ENCODE measurements around the gene CTNNB1. TPM values are rescaled to one million over a fixed set of nuclear protein-coding genes. Genes with fewer than 3 reads are reported as not detected.
A peak's percentile ranks its signal among the peaks of the same experiment; 100 is the strongest.

CTNNB1 gene
- total and polyA plus RNA-seq, 3 experiments from 2014 or later, result 54.4 to 166 (median 156) TPM

DNA sequence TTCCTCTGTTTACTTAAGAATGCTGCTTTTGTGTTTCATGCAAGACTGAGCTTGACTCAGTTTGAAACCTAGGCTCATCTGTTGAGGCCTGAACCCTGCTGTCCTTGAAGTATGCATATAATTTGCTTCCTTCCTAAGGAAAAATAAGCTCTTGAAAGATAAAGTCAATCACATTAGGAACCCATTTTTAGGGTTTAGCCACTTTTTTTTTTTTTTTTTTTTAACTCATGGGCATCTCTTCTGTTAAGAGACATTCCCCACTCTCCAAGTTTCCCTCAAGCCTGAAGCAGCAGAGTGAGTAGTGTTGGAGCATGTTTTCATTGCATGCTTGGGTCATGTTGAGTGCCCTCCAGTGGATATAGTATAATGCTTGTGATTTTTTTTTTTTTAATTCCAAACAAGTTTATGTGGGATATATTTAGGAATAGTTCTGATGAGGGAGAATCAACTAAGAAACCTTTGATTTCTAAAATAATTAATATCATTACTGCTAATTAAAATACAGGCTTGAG lies 3.6 kb downstream of the CTNNB1 start:
- POLR2A ChIA-PET, result interaction anchor here (0.6 kb wide), 2 partner anchors 85 to 697 kb away, joined by 3 read pairs; partner anchors contain the start of gene ZNF620
- Histone ChIP-seq H3K27ac (ENCODE audit: low read depth, low read length) (no peak overlapping the region), H3K27me3 (ENCODE audit: insufficient read depth, low read length, poor library complexity, severe bottlenecking) (no peaks in the 10 kb centered on the region), H3K4me1 (ENCODE audit: insufficient read depth, low read length) (peaks cover 71% of the 10 kb centered on the region), H3K4me3 (ENCODE audit: low read length) (peak overlapping the region; percentile 8), H3K36me3 (ENCODE audit: insufficient read depth, low read length) (no peaks in the 10 kb centered on the region), H3K9me3 (ENCODE audit: low read length) (no peaks in the 10 kb centered on the region)
- H3K9me3 Mint-ChIP-seq, result no peaks in the 10 kb centered on the region
- H3K4me3 Mint-ChIP-seq, result peak overlapping the region; percentile 23 to 96 (median 64)
- H3K36me3 Mint-ChIP-seq, result peaks cover 0 to 10% (median 0%) of the 10 kb centered on the region in 3 donors
- peaks cover 75 to 79% (median 77%) of the 10 kb centered on the region in 3 donors for H3K4me1 Mint-ChIP-seq
- CTCF ChIA-PET, result interaction anchor here (1.3 to 1.4 kb wide), 2 partner anchors 11 to 33 kb away, joined by 3 read pairs; no protein-coding TSS in a partner anchor
- no peak for DNase-seq
- peak overlapping the region in 2 of 8 donors; percentile 15 to 20 for H3K27ac Mint-ChIP-seq
- no peaks in the 10 kb centered on the region for H3K27me3 Mint-ChIP-seq

DNA sequence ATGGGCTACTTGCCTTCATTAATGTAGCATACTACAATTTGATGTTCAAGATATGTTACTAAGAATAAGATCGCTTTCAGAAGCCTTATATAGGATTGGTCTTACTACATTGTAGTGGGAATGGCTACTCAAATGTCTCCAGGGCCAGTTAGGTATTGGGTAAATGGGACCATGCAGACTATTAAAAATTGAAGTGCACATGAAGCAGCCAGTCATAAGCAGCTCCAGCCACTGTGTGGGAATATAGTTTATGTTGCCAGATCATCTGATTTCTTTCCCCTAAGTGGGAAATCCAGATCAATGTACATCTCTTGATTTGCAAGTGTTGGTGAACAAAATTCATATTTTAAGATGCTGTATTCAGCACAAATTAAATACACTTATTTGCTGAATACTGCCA lies 5.1 kb downstream of the CTNNB1 start:
- no peaks in the 10 kb centered on the region for H3K36me3 ChIP-seq (ENCODE audit: insufficient read depth, low read length)
- H3K27ac Mint-ChIP-seq, result peak overlapping the region in 1 of 8 donors; percentile 30
- H3K9me3 Mint-ChIP-seq, result no peaks in the 10 kb centered on the region
- peak overlapping the region; percentile 13 to 55 (median 24) for H3K4me3 Mint-ChIP-seq
- peaks cover 85% of the 10 kb centered on the region for H3K4me1 ChIP-seq (ENCODE audit: insufficient read depth, low read length)
- DNase-seq, result no peak
- H3K4me3 ChIP-seq (ENCODE audit: low read length), result no peak overlapping the region
- no peaks in the 10 kb centered on the region for H3K27me3 ChIP-seq (ENCODE audit: insufficient read depth, low read length, poor library complexity, severe bottlenecking)
- H3K4me1 Mint-ChIP-seq, result peaks cover 87 to 94% (median 88%) of the 10 kb centered on the region in 3 donors
- CTCF ChIA-PET, result no interaction called here
- no peak overlapping the region for H3K27ac ChIP-seq (ENCODE audit: low read depth, low read length)
- peaks cover 0 to 8% (median 0%) of the 10 kb centered on the region in 3 donors for H3K36me3 Mint-ChIP-seq
- no peaks in the 10 kb centered on the region for H3K27me3 Mint-ChIP-seq
- H3K9me3 ChIP-seq (ENCODE audit: low read length), result no peaks in the 10 kb centered on the region
- POLR2A ChIA-PET, result no interaction called here

DNA sequence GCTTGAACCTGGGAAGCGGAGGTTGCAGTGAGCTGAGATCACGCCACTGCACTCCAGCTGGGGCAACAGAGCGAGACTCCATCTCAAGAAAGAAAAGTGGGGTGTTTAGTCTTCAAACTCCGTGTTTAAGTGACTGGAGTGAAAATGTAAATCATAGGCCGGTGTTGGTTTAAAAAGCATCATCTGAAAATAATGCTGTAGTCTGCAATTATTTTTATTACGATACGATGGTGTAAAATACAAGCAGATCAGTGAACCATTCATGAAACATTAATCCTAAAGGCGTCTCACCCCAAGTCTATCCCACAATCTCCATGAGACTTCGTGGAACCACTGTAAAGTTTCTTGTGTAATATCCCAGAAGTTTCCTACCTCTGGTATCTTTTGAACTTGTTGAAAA lies 6.3 kb downstream of the CTNNB1 start:
- Histone ChIP-seq H3K36me3 (ENCODE audit: insufficient read depth, low read length) (no peaks in the 10 kb centered on the region), H3K4me1 (ENCODE audit: insufficient read depth, low read length) (peaks cover 88% of the 10 kb centered on the region), H3K27ac (ENCODE audit: low read depth, low read length) (no peak overlapping the region), H3K4me3 (ENCODE audit: low read length) (no peak overlapping the region), H3K9me3 (ENCODE audit: low read length) (no peaks in the 10 kb centered on the region), H3K27me3 (ENCODE audit: insufficient read depth, low read length, poor library complexity, severe bottlenecking) (no peaks in the 10 kb centered on the region)
- Mint-ChIP-seq H3K27me3 (no peaks in the 10 kb centered on the region), H3K4me1 (peaks cover 88 to 97% (median 92%) of the 10 kb centered on the region in 3 donors), H3K4me3 (peak overlapping the region in 6 of 7 donors; percentile 4 to 38 (median 20)), H3K9me3 (no peaks in the 10 kb centered on the region), H3K27ac (peak overlapping the region in 1 of 8 donors; percentile 21), H3K36me3 (peaks cover 0 to 6% (median 2%) of the 10 kb centered on the region in 3 donors)
- ChIA-PET POLR2A (no interaction called here), CTCF (no interaction called here)
- DNase-seq, result no peak

DNA sequence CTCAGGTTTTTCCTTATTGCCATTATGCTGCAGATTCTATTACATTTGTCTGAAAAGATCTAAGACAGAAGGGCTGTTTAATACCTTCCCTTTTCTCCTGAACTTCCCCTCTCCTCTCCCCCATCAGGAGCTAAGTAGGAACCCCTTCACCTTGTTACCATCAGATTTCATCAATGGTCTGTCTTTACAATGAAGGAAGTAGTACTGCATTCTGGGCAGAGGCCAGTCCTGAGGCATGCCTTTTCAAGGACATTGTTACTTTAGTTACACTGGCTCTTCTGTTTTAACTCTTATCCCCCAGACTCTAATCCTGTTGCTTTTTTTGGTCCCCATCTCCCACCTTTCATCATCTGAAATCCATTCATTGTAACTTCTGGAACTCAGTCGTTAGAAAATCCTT lies 8.1 kb downstream of the CTNNB1 start:
- CTCF ChIA-PET, result no interaction called here

DNA sequence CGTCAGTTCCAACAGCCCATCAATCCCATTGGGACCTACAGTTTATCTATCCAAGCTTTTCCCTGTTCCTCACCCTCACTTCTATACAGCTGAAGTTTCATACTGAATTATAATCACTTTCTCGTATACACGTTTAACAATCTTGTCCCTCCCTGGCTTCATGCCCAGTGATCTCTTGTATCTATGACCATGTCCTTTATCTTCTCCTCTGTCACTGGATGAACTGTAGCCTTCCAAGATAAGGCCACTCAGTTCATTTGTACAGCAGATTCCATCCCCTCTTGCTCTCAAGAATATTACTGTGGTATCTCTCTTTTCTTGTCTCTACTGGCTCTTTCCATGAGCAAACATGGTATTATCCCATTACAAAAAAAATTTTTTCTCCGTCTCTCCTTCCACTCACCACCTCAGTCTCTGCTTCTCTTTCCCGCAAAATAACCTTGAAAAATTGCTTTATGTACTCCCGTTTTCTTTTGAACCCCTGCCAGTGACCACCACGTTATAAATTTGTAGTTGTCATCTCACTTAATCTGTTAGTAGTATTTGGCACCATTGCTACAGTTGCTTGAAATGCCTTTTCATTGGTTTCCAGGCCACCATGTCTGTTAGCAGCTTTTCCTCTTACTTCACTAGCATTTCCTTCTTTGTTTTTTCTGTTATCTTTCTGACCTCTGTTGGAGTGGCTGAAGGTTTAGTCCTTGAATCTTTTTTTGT lies 9.4 kb downstream of the CTNNB1 start:
- no peaks in the 10 kb centered on the region for H3K36me3 ChIP-seq (ENCODE audit: insufficient read depth, low read length)
- peaks cover 83 to 94% (median 89%) of the 10 kb centered on the region in 3 donors for H3K4me1 Mint-ChIP-seq
- H3K4me1 ChIP-seq (ENCODE audit: insufficient read depth, low read length), result peaks cover 80% of the 10 kb centered on the region
- ChIA-PET CTCF (interaction anchor here (2.4 kb wide), 1 partner anchor 10 kb away, joined by 10 read pairs; the partner anchor contains the start of gene CTNNB1), POLR2A (interaction anchor here (1.1 to 1.4 kb wide), 2 partner anchors 9 kb away, joined by 3 to 8 read pairs; partner anchors contain the start of gene CTNNB1)
- H3K9me3 ChIP-seq (ENCODE audit: low read length), result no peaks in the 10 kb centered on the region
- no peaks in the 10 kb centered on the region for H3K9me3 Mint-ChIP-seq
- H3K27me3 Mint-ChIP-seq, result no peaks in the 10 kb centered on the region
- H3K4me3 Mint-ChIP-seq, result peak overlapping the region in 6 of 7 donors; percentile 3 to 54 (median 21)
- H3K27me3 ChIP-seq (ENCODE audit: insufficient read depth, low read length, poor library complexity, severe bottlenecking), result no peaks in the 10 kb centered on the region
- peak overlapping the region in 4 of 8 donors; percentile 1 to 46 (median 18) for H3K27ac Mint-ChIP-seq
- DNase-seq, result no peak
- no peak overlapping the region for H3K4me3 ChIP-seq (ENCODE audit: low read length)
- H3K27ac ChIP-seq (ENCODE audit: low read depth, low read length), result no peak overlapping the region
- H3K36me3 Mint-ChIP-seq, result peaks cover 0 to 11% (median 6%) of the 10 kb centered on the region in 3 donors

More for the DNA sequence above, 8.1 kb downstream of the CTNNB1 start:
- H3K27me3 Mint-ChIP-seq, result no peaks in the 10 kb centered on the region
- peak overlapping the region in 3 of 8 donors; percentile 9 to 70 (median 18) for H3K27ac Mint-ChIP-seq
- POLR2A ChIA-PET, result interaction anchor here (1.4 kb wide), 1 partner anchor 8 kb away, joined by 8 read pairs; the partner anchor contains the start of gene CTNNB1
- no peak for DNase-seq
- H3K4me1 Mint-ChIP-seq, result peaks cover 83 to 94% (median 89%) of the 10 kb centered on the region in 3 donors
- Histone ChIP-seq H3K27me3 (ENCODE audit: insufficient read depth, low read length, poor library complexity, severe bottlenecking) (no peaks in the 10 kb centered on the region), H3K9me3 (ENCODE audit: low read length) (no peaks in the 10 kb centered on the region), H3K27ac (ENCODE audit: low read depth, low read length) (no peak overlapping the region), H3K36me3 (ENCODE audit: insufficient read depth, low read length) (no peaks in the 10 kb centered on the region), H3K4me1 (ENCODE audit: insufficient read depth, low read length) (peaks cover 81% of the 10 kb centered on the region), H3K4me3 (ENCODE audit: low read length) (no peak overlapping the region)
- H3K36me3 Mint-ChIP-seq, result peaks cover 0 to 11% (median 6%) of the 10 kb centered on the region in 3 donors
- peak overlapping the region; percentile 16 to 58 (median 45) for H3K4me3 Mint-ChIP-seq
- no peaks in the 10 kb centered on the region for H3K9me3 Mint-ChIP-seq

DNA sequence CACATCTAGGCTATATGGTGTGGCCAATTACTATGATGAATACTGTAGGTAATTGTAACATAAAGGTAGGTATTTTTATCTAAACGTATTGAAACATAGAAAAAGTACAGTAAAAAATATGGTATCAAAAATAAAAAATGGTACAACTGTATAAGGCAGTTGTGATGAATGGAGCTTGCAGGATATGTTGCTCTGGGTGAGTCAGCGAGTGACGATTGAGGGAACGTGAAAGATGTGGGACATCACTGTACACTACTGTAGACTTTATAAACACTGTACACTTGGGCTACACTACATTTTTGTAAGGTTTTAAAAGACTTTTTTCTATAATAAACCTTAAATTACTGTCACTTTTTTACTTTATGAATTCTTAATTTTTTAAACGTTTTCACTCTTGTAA lies 10.3 kb downstream of the CTNNB1 start:
- POLR2A ChIA-PET, result interaction anchor here (1.1 kb wide), 1 partner anchor 10 kb away, joined by 3 read pairs; no protein-coding TSS in a partner anchor
- CTCF ChIA-PET, result interaction anchor here (1.2 to 2.4 kb wide), 2 partner anchors 11 to 31 kb away, joined by 3 to 10 read pairs; partner anchors contain the start of gene CTNNB1
- no peaks in the 10 kb centered on the region for H3K27me3 ChIP-seq (ENCODE audit: insufficient read depth, low read length, poor library complexity, severe bottlenecking)
- H3K36me3 Mint-ChIP-seq, result peaks cover 0 to 11% (median 8%) of the 10 kb centered on the region in 3 donors
- peaks cover 80% of the 10 kb centered on the region for H3K4me1 ChIP-seq (ENCODE audit: insufficient read depth, low read length)
- peak overlapping the region in 3 of 7 donors; percentile 7 to 45 (median 14) for H3K4me3 Mint-ChIP-seq
- H3K27ac ChIP-seq (ENCODE audit: low read depth, low read length), result no peak overlapping the region
- no peaks in the 10 kb centered on the region for H3K36me3 ChIP-seq (ENCODE audit: insufficient read depth, low read length)
- no peaks in the 10 kb centered on the region for H3K9me3 Mint-ChIP-seq
- H3K4me3 ChIP-seq (ENCODE audit: low read length), result no peak overlapping the region
- peaks cover 82 to 94% (median 89%) of the 10 kb centered on the region in 3 donors for H3K4me1 Mint-ChIP-seq
- H3K27ac Mint-ChIP-seq, result no peak overlapping the region
- H3K9me3 ChIP-seq (ENCODE audit: low read length), result no peaks in the 10 kb centered on the region
- DNase-seq, result no peak
- H3K27me3 Mint-ChIP-seq, result no peaks in the 10 kb centered on the region

DNA sequence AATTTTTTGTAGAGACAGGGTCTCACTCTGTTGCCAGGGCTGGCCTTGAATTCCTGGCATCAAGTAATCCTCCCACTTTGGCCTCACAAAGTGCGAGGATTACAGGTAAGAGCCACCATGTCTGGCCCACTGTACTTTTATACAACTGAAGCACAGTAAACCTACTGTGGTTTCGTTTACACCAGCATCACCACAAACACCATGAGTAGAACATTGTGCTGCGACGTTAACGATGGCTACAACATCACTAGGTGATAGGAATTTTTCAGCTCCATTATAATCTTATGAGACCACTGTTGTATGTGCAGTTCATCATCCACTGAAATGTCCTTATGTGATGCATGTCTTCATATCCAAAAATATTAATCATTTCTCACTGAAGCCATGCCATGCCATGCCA lies 11.7 kb downstream of the CTNNB1 start:
- H3K27ac Mint-ChIP-seq, result no peak overlapping the region
- H3K9me3 Mint-ChIP-seq, result no peaks in the 10 kb centered on the region
- Histone ChIP-seq H3K27ac (ENCODE audit: low read depth, low read length) (no peak overlapping the region), H3K4me1 (ENCODE audit: insufficient read depth, low read length) (peaks cover 78% of the 10 kb centered on the region), H3K9me3 (ENCODE audit: low read length) (no peaks in the 10 kb centered on the region), H3K4me3 (ENCODE audit: low read length) (no peak overlapping the region), H3K36me3 (ENCODE audit: insufficient read depth, low read length) (no peaks in the 10 kb centered on the region), H3K27me3 (ENCODE audit: insufficient read depth, low read length, poor library complexity, severe bottlenecking) (no peaks in the 10 kb centered on the region)
- H3K27me3 Mint-ChIP-seq, result no peaks in the 10 kb centered on the region
- DNase-seq, result no peak
- H3K36me3 Mint-ChIP-seq, result peaks cover 0 to 11% (median 8%) of the 10 kb centered on the region in 3 donors
- ChIA-PET CTCF (interaction anchor here (1.2 kb wide), 1 partner anchor 30 kb away, joined by 3 read pairs; no protein-coding TSS in a partner anchor), POLR2A (interaction anchor here (1.2 kb wide), 1 partner anchor 12 kb away, joined by 5 read pairs; the partner anchor contains the start of gene CTNNB1)
- H3K4me1 Mint-ChIP-seq, result peaks cover 81 to 92% (median 87%) of the 10 kb centered on the region in 3 donors
- H3K4me3 Mint-ChIP-seq, result peak overlapping the region in 1 of 7 donors; percentile 7
